Effector memory CD4-positive, alpha-beta T cell (primary cell): ENCODE measurements around the gene PLIN3.
"Not testable (repeated sequence)": the region's sequence is repeated elsewhere in the genome, so short reads cannot be mapped to it uniquely, and the experiment has no call there.

Experiments
- DNase-seq, 3 donors: peaks; one replicate each; pipeline ENCODE4 v3.0.0-alpha.2; 2020
- H3K27ac ChIP-seq: 2 replicates; pipeline ENCODE4 v1.7.0; 2013; ENCODE audit warnings: mild to moderate bottlenecking, low read length, moderate library complexity; ENCODE audit not compliant: insufficient read depth, poor library complexity, severe bottlenecking
- H3K27me3 ChIP-seq: replicated peaks from 2 replicates; pipeline ENCODE4 v1.7.0; 2013; ENCODE audit warnings: mild to moderate bottlenecking, low read length; ENCODE audit not compliant: insufficient read depth, control insufficient read depth, poor library complexity, severe bottlenecking
- H3K36me3 ChIP-seq: 2 replicates; pipeline ENCODE4 v1.7.0; 2013; ENCODE audit warnings: mild to moderate bottlenecking, low read length, moderate library complexity; ENCODE audit not compliant: control insufficient read depth, insufficient read depth
- H3K4me1 ChIP-seq: 2 replicates; pipeline ENCODE4 v1.7.0; 2013; ENCODE audit warnings: low read length, mild to moderate bottlenecking; ENCODE audit not compliant: control insufficient read depth, insufficient read depth, poor library complexity, severe bottlenecking
- H3K4me3 ChIP-seq: 2 replicates; pipeline ENCODE4 v1.7.0; 2013; ENCODE audit warnings: low read length, low read depth, mild to moderate bottlenecking; ENCODE audit not compliant: insufficient read depth, poor library complexity, severe bottlenecking
- H3K9me3 ChIP-seq: 2 replicates; pipeline ENCODE4 v1.7.0; 2013; ENCODE audit warnings: mild to moderate bottlenecking, low read length, moderate library complexity; ENCODE audit not compliant: control insufficient read depth

PLIN3 gene

GRCh38 chr19:4909897-4910593, 42.6 kb upstream of the PLIN3 start:
- DNase-seq = peak; percentile 86 to 91 (median 89)
- Histone ChIP-seq H3K27ac (peak overlapping the region; percentile 48), H3K36me3 (no peaks in the 10 kb centered on the region), H3K4me1 (peaks cover 23% of the 10 kb centered on the region), H3K4me3 (peak overlapping the region; percentile 72), H3K27me3 (no peaks in the 10 kb centered on the region), H3K9me3 (no peaks in the 10 kb centered on the region)

DNA sequence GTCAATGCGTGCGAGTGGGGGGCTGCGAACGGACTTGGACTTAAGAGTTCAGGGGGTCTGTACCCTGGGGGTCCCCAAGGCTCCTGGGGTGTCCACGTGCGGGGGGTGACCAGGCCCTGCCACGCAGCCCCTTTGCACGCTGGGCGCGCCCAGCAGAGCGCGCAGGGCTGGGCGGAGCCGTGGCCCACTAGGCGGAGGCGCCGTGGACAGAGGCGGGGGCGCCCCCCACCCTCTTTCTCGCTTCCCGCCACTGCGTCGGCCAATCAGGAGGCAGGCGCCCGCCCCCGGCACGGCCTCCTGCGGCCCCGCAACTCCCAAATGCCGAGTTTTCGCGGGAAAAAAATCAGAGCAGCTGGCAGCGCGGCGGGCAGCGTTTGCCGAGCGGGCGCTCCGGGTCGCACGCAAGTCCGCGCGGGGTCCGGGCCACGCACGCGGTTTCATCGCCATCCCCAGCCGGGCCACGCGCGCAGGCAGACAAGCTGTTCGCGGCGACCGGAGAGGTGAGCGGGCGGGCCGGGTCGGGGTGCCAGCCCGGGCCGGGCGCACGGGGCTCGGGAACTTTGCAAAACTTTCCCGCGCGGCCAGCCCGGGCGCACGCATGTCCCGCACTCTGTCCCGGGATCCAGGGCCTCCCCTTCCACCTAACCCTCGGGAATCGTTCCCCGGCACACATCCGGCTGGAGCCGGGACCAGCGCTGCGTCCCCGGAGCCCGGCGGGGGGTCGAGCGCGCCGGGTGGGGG, 41.9 kb upstream of the PLIN3 start, which contains the start of gene UHRF1:
TSS of gene UHRF1 (plus strand) at position 346 of the 741 bp plus-strand sequence. CDS start 1,385 bp downstream, outside the sequence.
- Histone ChIP-seq H3K36me3 (no peaks in the 10 kb centered on the region), H3K27ac (peak within 1 kb of the TSS; percentile 48), H3K9me3 (no peaks in the 10 kb centered on the region), H3K27me3 (no peaks in the 10 kb centered on the region), H3K4me1 (peaks cover 19% of the 10 kb centered on the region), H3K4me3 (peak within 1 kb of the TSS; percentile 72)
- no peak for DNase-seq

DNA sequence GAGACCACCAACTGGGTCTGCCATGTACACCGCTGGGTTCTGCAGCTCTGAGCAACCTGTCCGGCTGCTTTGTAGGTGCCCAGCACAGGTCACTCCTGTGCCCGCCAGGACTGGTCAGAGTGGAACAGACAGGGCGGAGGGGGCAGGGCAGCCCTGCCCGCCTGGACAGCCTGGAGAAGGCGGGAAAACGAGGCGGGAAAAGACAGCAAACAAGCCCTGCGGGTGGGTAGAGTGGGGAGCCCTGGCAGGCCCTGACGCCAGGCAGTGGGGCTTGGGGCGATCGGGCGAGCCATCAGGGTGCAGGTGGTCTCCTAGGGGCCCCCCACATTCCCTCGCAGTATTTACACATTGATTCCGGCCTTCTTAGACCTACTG, 41.3 kb upstream of the PLIN3 start:
- H3K27me3 ChIP-seq = no peaks in the 10 kb centered on the region
- H3K4me1 ChIP-seq = peaks cover 15% of the 10 kb centered on the region
- DNase-seq = no peak
- peak overlapping the region; percentile 72 for H3K4me3 ChIP-seq
- no peaks in the 10 kb centered on the region for H3K36me3 ChIP-seq
- H3K27ac ChIP-seq = no peak overlapping the region
- H3K9me3 ChIP-seq = no peaks in the 10 kb centered on the region

DNA sequence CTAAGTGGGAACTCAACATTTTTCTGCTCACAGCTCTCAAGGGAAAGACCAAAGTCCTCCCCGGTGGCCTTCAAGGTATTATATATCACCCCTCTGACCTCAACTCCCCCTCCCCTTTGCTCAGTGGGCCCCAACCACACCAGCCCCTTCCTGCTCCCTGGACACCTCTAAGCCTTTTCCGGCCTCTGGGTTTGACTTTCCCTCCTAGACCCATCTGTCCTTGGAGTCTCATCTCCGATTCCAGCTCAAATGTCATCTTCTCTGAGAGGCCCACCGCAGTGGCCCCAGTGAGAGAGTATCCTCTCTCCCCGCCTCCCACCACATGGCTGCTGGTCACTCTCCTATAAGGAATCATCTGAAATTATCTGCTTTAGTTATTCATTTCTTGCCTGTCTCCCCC, 40.9 kb upstream of the PLIN3 start:
- DNase-seq = no peak
- H3K4me1 ChIP-seq = peaks cover 15% of the 10 kb centered on the region
- no peak overlapping the region for H3K4me3 ChIP-seq
- H3K9me3 ChIP-seq = no peaks in the 10 kb centered on the region
- no peaks in the 10 kb centered on the region for H3K27me3 ChIP-seq
- no peak overlapping the region for H3K27ac ChIP-seq
- H3K36me3 ChIP-seq = no peaks in the 10 kb centered on the region

GRCh38 chr19:4906963-4907362, 39.5 kb upstream of the PLIN3 start:
- peaks cover 15% of the 10 kb centered on the region for H3K4me1 ChIP-seq
- H3K36me3 ChIP-seq = no peaks in the 10 kb centered on the region
- no peak overlapping the region for H3K4me3 ChIP-seq
- no peak for DNase-seq
- no peak overlapping the region for H3K27ac ChIP-seq
- no peaks in the 10 kb centered on the region for H3K9me3 ChIP-seq
- no peaks in the 10 kb centered on the region for H3K27me3 ChIP-seq

- Histone ChIP-seq H3K27ac (no peak overlapping the region), H3K4me1 (no peaks in the 10 kb centered on the region), H3K4me3 (no peak overlapping the region), H3K9me3 (no peaks in the 10 kb centered on the region), H3K27me3 (no peaks in the 10 kb centered on the region), H3K36me3 (no peaks in the 10 kb centered on the region)
- DNase-seq = no peak
Observed at GRCh38 chr19:4904481-4904880, 37.0 kb upstream of the PLIN3 start.

GRCh38 chr19:4902796-4903195, 35.3 kb upstream of the PLIN3 start, which contains the start of gene ARRDC5:
TSS of gene ARRDC5 (minus strand) at chr19:4902896. CDS start at chr19:4902825, 71 bp downstream.
- H3K36me3 ChIP-seq = no peaks in the 10 kb centered on the region
- no peaks in the 10 kb centered on the region for H3K9me3 ChIP-seq
- H3K27me3 ChIP-seq = no peaks in the 10 kb centered on the region
- no peak within 1 kb of the TSS for H3K4me3 ChIP-seq
- no peaks in the 10 kb centered on the region for H3K4me1 ChIP-seq
- no peak for DNase-seq
- no peak within 1 kb of the TSS for H3K27ac ChIP-seq

- DNase-seq, H3K9me3 ChIP-seq, H3K27ac ChIP-seq, H3K4me3 ChIP-seq, H3K36me3 ChIP-seq, H3K27me3 ChIP-seq, H3K4me1 ChIP-seq: not testable (repeated sequence)
Observed at GRCh38 chr19:4900879-4901278, 33.4 kb upstream of the PLIN3 start.

DNA sequence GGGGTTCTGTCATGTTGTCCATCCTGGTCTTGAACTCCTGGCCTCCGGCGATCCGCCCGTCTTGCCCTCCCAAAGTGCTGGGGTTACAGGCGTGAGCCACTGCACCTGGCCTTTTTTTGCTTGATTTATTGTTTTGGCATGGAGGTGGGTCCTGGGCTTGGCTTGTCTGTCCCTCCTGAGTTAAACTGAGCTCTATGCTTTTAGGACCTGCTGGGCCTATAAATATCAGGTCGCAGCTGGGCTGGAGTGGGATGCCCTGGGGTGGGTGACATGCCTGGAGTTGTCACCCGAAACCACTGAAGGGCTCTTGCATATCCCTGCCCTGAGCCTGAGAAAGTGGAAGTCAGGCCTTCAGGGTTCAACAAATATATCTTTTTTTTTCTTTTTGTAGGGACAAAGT, 29.7 kb upstream of the PLIN3 start:
- no peak overlapping the region for H3K4me3 ChIP-seq
- no peaks in the 10 kb centered on the region for H3K4me1 ChIP-seq
- no peaks in the 10 kb centered on the region for H3K9me3 ChIP-seq
- H3K36me3 ChIP-seq = no peaks in the 10 kb centered on the region
- no peak overlapping the region for H3K27ac ChIP-seq
- H3K27me3 ChIP-seq = no peaks in the 10 kb centered on the region
- no peak for DNase-seq

- Histone ChIP-seq H3K27ac (no peak overlapping the region), H3K9me3 (no peaks in the 10 kb centered on the region), H3K4me1 (no peaks in the 10 kb centered on the region), H3K36me3 (no peaks in the 10 kb centered on the region), H3K27me3 (no peaks in the 10 kb centered on the region), H3K4me3 (no peak overlapping the region)
- no peak for DNase-seq
Observed at GRCh38 chr19:4896372-4896771, 28.9 kb upstream of the PLIN3 start.
